ENCODE measurements around the gene ALG8.
"Not testable (repeated sequence)": the region's sequence is repeated elsewhere in the genome, so short reads cannot be mapped to it uniquely, and the experiment has no call there.

The ALG8 gene

DNA sequence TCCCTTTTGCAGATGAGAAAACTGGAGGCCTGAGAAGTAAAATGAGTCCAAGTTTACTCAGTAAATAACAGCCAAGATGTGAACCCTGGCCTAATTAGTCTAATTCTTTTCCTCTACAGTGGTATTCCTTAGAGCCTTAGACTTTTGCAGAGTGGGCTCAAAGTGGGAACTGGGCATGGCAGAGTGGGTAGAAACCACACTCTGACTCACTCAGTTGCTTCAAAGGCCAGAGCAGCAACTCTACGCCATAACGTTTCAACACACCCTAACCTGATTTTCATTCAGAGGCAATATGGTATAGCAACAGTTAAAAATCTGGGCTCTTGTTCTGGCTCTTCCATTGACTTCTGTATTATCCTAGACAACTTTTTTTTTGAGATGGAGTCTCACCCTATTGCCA is 73.0 kb downstream of the ALG8 start:
- no peak for DNase-seq

GRCh38 chr11:78065203-78065602 is 74.2 kb downstream of the ALG8 start:
- no peak for DNase-seq

- no peak for DNase-seq
Observed at GRCh38 chr11:78063440-78064181, 75.8 kb downstream of the ALG8 start, which contains the start of gene THRSP. THRSP (plus strand) TSS chr11:78063861; CDS start chr11:78063882, 21 bp downstream.

- DNase-seq, result no peak
Observed at GRCh38 chr11:78062671-78063070, 76.8 kb downstream of the ALG8 start.

GRCh38 chr11:78061921-78062311 is 77.5 kb downstream of the ALG8 start:
- DNase-seq, result no peak

- no peak for DNase-seq
Observed at GRCh38 chr11:78061088-78061920, 78.1 kb downstream of the ALG8 start.

DNA sequence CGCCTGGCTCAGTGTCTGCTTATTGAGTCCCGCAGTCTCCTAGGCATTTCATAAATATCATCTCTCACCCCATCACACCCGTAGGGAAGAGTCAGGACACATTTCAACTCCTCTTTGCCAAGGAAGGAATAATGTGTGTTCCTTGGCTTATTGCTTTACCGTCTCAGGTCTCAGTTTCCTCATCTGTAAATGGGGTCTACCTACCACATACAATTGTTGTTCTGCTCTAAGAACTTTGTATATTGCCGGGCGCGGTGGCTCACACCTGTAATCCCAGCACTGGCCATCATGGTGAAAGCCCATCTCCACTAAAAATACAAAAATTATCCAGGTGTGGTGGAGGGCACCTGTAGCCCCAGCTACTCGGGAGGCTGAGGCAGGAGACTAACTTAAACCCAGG is 78.9 kb downstream of the ALG8 start:
- DNase-seq, result no peak

DNA sequence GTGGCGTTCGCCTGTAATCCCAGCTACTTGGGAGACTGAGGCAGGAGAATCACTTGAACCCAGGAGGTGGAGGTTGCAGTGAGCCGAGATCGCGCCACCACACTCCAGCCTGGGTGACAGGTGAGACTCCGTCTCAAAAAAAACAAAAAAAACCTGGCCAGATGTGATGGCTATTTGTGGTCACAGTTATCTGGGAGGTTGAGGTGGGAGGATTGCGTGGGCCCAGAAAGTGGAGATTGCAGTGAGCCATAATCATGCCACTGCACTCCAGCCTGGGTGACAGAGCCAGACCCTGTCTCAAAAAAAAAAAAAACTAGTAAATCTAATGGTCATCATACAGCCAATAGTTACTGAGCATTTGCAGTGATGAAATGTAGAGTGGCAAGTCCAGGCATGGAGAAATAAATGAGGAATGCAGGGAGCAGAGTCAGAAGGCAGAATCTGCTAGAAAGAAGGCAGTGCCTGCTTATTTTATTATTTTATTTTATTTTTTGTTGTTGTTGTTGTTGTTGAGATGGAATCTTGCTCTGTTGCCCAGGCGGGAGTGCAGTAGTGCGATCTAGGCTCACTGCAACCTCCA is 79.6 kb downstream of the ALG8 start:
- not testable (repeated sequence) for DNase-seq

GRCh38 chr11:78057462-78058055 is 81.9 kb downstream of the ALG8 start:
- no peak for DNase-seq

GRCh38 chr11:78056093-78056492 is 83.3 kb downstream of the ALG8 start:
- no peak for DNase-seq

GRCh38 chr11:78054971-78055370 is 84.5 kb downstream of the ALG8 start:
- no peak for DNase-seq

- DNase-seq, result no peak
Observed at GRCh38 chr11:78050964-78051831, 88.2 kb downstream of the ALG8 start.

All from stimulated activated CD4-positive, alpha-beta T cell treated with anti-CD3 and anti-CD28 coated beads, Interleukin-4, amount 100 ng/mL, for 24 hours (primary cell).